ENCODE data around the gene CTAGE1. TPM values are rescaled to one million over a fixed set of nuclear protein-coding genes. Genes with fewer than 3 reads are reported as not detected.
"Not testable (repeated sequence)": the region's sequence is repeated elsewhere in the genome, so short reads cannot be mapped to it uniquely, and the experiment has no call there.

The CTAGE1 gene
- total RNA-seq, 2 donors from 2014 or later = not detected

- DNase-seq (no peak), ATAC-seq (replicated peaks in 1 of 2) (no peak)
- no peaks in the 10 kb centered on the region for H3K36me3 Mint-ChIP-seq (ENCODE audit: insufficient read depth in 2 of 2)
- H3K4me3 Mint-ChIP-seq = no peak overlapping the region
- peaks cover 0 to 3% of the 10 kb centered on the region in 2 donors for H3K9me3 Mint-ChIP-seq
- no peaks in the 10 kb centered on the region for H3K4me1 Mint-ChIP-seq (ENCODE audit: low read depth)
- no peaks in the 10 kb centered on the region for H3K27me3 Mint-ChIP-seq (ENCODE audit: low read depth)
- no peak overlapping the region for H3K27ac Mint-ChIP-seq
These were observed 17.8 kb downstream of the CTAGE1 start for GRCh38 chr18:22399949-22400348.

GRCh38 chr18:22398464-22398863, 19.3 kb downstream of the CTAGE1 start:
- Mint-ChIP-seq H3K27me3 (ENCODE audit: low read depth) (no peaks in the 10 kb centered on the region), H3K27ac (no peak overlapping the region), H3K4me1 (ENCODE audit: low read depth) (no peaks in the 10 kb centered on the region), H3K4me3 (no peak overlapping the region), H3K9me3 (no peaks in the 10 kb centered on the region), H3K36me3 (ENCODE audit: insufficient read depth in 2 of 2) (no peaks in the 10 kb centered on the region)
- no peak for DNase-seq
- ATAC-seq (replicated peaks in 1 of 2) = no peak

DNA sequence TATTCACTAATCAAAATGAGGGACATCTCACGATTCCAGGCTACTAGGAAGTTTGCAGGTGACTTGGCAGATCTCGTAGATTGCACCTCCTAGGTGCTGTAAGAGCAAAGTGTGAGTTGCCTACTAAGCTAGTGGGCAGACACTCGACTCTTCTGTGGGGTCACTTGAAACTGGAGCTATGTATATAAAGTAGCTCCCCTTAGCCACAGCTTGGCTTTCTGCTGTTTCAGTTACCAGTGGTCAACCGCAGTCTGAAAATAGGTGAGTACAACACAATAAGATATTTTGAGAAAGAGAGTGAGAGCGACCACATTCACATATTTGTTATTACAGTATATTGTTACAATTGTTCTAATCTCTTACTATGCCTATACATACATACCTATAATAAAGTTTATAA, 23.3 kb downstream of the CTAGE1 start:
- Mint-ChIP-seq H3K4me1 (ENCODE audit: low read depth) (no peaks in the 10 kb centered on the region), H3K4me3 (no peak overlapping the region), H3K9me3 (peaks cover 0 to under 1% of the 10 kb centered on the region in 2 donors), H3K36me3 (ENCODE audit: insufficient read depth in 2 of 2) (no peaks in the 10 kb centered on the region), H3K27ac (no peak overlapping the region), H3K27me3 (ENCODE audit: low read depth) (no peaks in the 10 kb centered on the region)
- ATAC-seq (replicated peaks in 1 of 2) (no peak), DNase-seq (no peak)

DNA sequence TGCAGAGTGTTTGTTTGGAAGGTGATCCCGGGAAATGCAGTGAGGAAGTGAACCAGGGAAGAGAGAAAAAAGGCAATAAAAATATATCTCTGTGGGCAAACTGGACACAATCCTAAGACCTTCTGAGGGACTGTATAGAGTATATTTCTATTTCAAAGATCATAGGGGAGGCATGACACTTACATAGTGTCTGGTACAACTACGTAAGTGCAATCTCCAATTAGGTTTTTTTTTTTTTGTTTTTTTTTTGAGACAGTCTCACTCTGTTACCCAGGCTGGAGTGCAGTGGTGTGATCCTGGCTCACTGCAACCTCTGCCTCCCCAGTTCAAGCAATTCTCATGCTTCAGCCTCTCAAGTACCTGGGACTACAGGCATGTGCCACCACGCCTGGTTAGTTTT, 24.6 kb downstream of the CTAGE1 start:
- H3K4me3 Mint-ChIP-seq; H3K4me1 Mint-ChIP-seq (ENCODE audit: low read depth); H3K27me3 Mint-ChIP-seq (ENCODE audit: low read depth); H3K27ac Mint-ChIP-seq; H3K36me3 Mint-ChIP-seq (ENCODE audit: insufficient read depth in 2 of 2); H3K9me3 Mint-ChIP-seq; DNase-seq; ATAC-seq (replicated peaks in 1 of 2): not testable (repeated sequence)

DNA sequence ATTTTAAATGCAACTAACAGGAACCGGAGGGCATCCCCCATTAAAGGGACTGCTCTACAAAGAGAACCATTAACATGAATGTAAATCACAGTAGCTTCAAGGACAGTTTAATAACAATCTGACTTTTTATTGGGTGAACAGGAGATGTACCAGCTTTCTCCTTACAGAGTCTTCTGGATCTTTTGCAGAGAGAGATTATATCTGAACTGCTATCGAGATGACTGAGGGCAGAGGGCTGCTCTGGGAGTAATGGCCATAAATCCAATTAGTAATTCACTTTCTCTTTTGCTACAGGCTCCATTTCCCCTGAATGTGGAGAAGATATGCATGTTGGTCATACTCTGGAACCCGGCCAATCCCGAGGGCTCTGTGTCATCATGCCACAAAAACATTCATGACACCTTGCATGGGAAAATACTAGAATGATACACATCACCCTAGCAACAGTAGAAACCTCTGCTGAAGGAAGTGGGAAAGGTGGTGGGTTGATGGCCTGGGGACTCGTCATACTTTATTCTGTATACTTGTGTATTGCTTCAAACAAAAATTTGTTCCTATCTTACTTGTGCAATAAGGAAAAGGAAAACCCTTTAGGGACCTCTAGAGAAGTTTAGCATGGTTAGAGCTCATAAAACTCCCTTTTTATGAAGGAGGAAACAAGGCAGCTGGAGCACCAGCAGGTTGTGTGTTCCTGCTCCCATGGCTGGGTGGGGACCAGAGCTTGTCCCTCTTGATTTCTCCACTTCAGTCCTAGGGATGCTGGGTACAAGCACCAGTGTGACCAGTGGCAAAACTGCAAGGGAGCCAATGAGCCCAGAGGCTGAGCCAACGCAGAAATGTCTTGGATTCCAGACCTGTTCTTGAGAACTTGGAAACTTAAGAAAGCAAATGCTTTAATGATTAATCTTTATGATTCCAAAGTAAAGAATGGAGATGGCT, 26.0 kb downstream of the CTAGE1 start:
- Mint-ChIP-seq H3K4me3 (no peak overlapping the region), H3K36me3 (ENCODE audit: insufficient read depth in 2 of 2) (no peaks in the 10 kb centered on the region), H3K27ac (no peak overlapping the region), H3K4me1 (ENCODE audit: low read depth) (no peaks in the 10 kb centered on the region), H3K27me3 (ENCODE audit: low read depth) (no peaks in the 10 kb centered on the region), H3K9me3 (peaks cover 0 to 5% of the 10 kb centered on the region in 2 donors)
- peak; percentile 37 to 41 for DNase-seq
- ATAC-seq (replicated peaks in 1 of 2) = peak; percentile 69 to 84

- DNase-seq (no peak), ATAC-seq (replicated peaks in 1 of 2) (no peak)
- Mint-ChIP-seq H3K9me3 (peaks cover 0 to 5% of the 10 kb centered on the region in 2 donors), H3K4me1 (ENCODE audit: low read depth) (no peaks in the 10 kb centered on the region), H3K4me3 (no peak overlapping the region), H3K27me3 (ENCODE audit: low read depth) (no peaks in the 10 kb centered on the region), H3K27ac (no peak overlapping the region), H3K36me3 (ENCODE audit: insufficient read depth in 2 of 2) (no peaks in the 10 kb centered on the region)
These were observed 29.9 kb downstream of the CTAGE1 start for GRCh38 chr18:22387787-22388186.

- no peak for ATAC-seq (replicated peaks in 1 of 2)
- Mint-ChIP-seq H3K4me1 (ENCODE audit: low read depth) (no peaks in the 10 kb centered on the region), H3K9me3 (peaks cover 0 to 5% of the 10 kb centered on the region in 2 donors), H3K36me3 (ENCODE audit: insufficient read depth in 2 of 2) (no peaks in the 10 kb centered on the region), H3K4me3 (no peak overlapping the region), H3K27ac (no peak overlapping the region), H3K27me3 (ENCODE audit: low read depth) (no peaks in the 10 kb centered on the region)
- DNase-seq = no peak
These were observed 30.4 kb downstream of the CTAGE1 start for GRCh38 chr18:22387364-22387763.

- H3K4me1 Mint-ChIP-seq (ENCODE audit: low read depth) = no peaks in the 10 kb centered on the region
- no peaks in the 10 kb centered on the region for H3K36me3 Mint-ChIP-seq (ENCODE audit: insufficient read depth in 2 of 2)
- no peak for ATAC-seq (replicated peaks in 1 of 2)
- H3K27ac Mint-ChIP-seq = no peak overlapping the region
- no peak overlapping the region for H3K4me3 Mint-ChIP-seq
- no peak for DNase-seq
- no peaks in the 10 kb centered on the region for H3K27me3 Mint-ChIP-seq (ENCODE audit: low read depth)
- H3K9me3 Mint-ChIP-seq = peaks cover 0 to 5% of the 10 kb centered on the region in 2 donors
These were observed 32.0 kb downstream of the CTAGE1 start for GRCh38 chr18:22385718-22386117.

- no peak for DNase-seq
- Mint-ChIP-seq H3K4me3 (no peak overlapping the region), H3K9me3 (no peaks in the 10 kb centered on the region), H3K27ac (no peak overlapping the region), H3K36me3 (ENCODE audit: insufficient read depth in 2 of 2) (no peaks in the 10 kb centered on the region), H3K27me3 (ENCODE audit: low read depth) (no peaks in the 10 kb centered on the region), H3K4me1 (ENCODE audit: low read depth) (no peaks in the 10 kb centered on the region)
- ATAC-seq (replicated peaks in 1 of 2) = peak in 1 of 2 donors; percentile 51
These were observed 38.9 kb downstream of the CTAGE1 start for GRCh38 chr18:22378672-22379282.

DNA sequence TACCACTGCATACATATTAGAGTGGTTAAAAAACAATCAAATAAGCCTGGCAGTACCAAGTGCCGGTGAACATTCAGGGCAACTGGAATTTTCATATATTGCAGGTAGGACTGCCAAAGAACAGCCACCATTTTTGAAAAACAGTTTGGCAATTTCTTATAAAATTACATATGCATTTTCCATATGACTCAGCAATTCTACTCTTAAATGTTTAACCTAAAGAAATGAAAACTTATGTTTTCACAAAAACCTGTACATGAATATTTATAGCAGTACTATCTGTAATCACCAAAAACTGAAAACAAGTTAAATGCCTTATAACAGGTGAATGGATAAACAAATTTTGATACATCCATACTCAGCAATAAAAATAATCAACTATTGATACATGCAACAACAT, 39.9 kb downstream of the CTAGE1 start:
- Mint-ChIP-seq H3K27me3 (ENCODE audit: low read depth) (no peaks in the 10 kb centered on the region), H3K4me3 (no peak overlapping the region), H3K36me3 (ENCODE audit: insufficient read depth in 2 of 2) (no peaks in the 10 kb centered on the region), H3K4me1 (ENCODE audit: low read depth) (no peaks in the 10 kb centered on the region), H3K9me3 (no peaks in the 10 kb centered on the region), H3K27ac (no peak overlapping the region)
- no peak for ATAC-seq (replicated peaks in 1 of 2)
- no peak for DNase-seq

GRCh38 chr18:22370414-22370813, 47.3 kb downstream of the CTAGE1 start:
- H3K27ac Mint-ChIP-seq = peak overlapping the region; percentile 3

DNA sequence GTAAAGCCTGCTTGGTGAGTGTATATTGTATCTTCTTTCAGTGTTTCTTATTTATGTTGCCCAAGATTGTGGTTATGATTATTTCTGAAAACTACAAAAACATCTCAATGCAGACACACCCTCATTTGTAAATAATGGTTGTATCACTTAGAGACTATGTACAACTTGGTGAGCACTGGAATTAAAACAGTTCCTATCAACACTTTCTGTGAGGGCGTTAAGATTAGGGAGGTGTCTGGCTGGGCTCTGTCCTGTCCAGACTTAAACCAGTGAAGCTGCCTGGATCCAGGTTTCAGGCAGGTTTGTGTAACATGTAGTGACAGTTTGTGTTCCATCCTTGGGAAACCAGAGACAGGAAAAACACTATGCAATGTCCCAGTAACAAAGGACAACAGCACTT, 49.7 kb downstream of the CTAGE1 start:
- Mint-ChIP-seq H3K27ac (no peak overlapping the region), H3K36me3 (ENCODE audit: insufficient read depth in 2 of 2) (no peaks in the 10 kb centered on the region), H3K9me3 (no peaks in the 10 kb centered on the region)

More at GRCh38 chr18:22370414-22370813, 47.3 kb downstream of the CTAGE1 start:
- H3K4me1 Mint-ChIP-seq (ENCODE audit: low read depth) = no peaks in the 10 kb centered on the region
- H3K4me3 Mint-ChIP-seq = no peak overlapping the region
- ATAC-seq (replicated peaks in 1 of 2) (peak in 1 of 2 donors; percentile 42), DNase-seq (no peak)
- H3K27me3 Mint-ChIP-seq (ENCODE audit: low read depth) = no peaks in the 10 kb centered on the region
- no peaks in the 10 kb centered on the region for H3K9me3 Mint-ChIP-seq
- H3K36me3 Mint-ChIP-seq (ENCODE audit: insufficient read depth in 2 of 2) = no peaks in the 10 kb centered on the region

DNA sequence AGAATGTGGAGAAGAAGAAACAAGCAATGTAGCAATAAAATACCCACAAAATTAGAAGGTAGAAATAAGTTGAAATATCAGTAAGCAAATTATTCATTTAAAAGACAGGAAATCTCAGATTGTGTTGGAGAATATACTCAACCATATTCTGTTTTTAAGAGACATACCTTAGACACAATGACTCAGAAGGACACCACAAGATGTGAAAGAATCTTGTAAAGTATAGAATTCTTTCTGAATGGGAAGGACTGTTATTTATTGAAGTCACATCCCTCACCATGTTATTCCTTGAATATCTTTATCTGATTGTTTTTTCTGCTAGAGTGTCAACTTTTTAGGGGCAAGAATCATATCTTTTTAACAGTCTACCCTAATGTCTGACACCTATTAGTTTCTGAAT, 50.4 kb downstream of the CTAGE1 start:
- no peaks in the 10 kb centered on the region for H3K9me3 Mint-ChIP-seq
- no peaks in the 10 kb centered on the region for H3K4me1 Mint-ChIP-seq (ENCODE audit: low read depth)
- no peak overlapping the region for H3K27ac Mint-ChIP-seq
- ATAC-seq (replicated peaks in 1 of 2) (no peak), DNase-seq (no peak)
- H3K4me3 Mint-ChIP-seq = no peak overlapping the region
- no peaks in the 10 kb centered on the region for H3K27me3 Mint-ChIP-seq (ENCODE audit: low read depth)
- no peaks in the 10 kb centered on the region for H3K36me3 Mint-ChIP-seq (ENCODE audit: insufficient read depth in 2 of 2)

More for the DNA sequence above, 49.7 kb downstream of the CTAGE1 start:
- no peak for ATAC-seq (replicated peaks in 1 of 2)
- no peaks in the 10 kb centered on the region for H3K27me3 Mint-ChIP-seq (ENCODE audit: low read depth)
- no peak for DNase-seq
- no peak overlapping the region for H3K4me3 Mint-ChIP-seq
- H3K4me1 Mint-ChIP-seq (ENCODE audit: low read depth) = no peaks in the 10 kb centered on the region
